Trophoblast cell (in vitro differentiated cells and primary cell): Measurements from ENCODE around the gene ITPR1.

Experiments
- DNase-seq, 2 donors: peaks; one replicate each; pipeline ENCODE4 v3.0.0-alpha.2; 2016
- H2AFZ ChIP-seq: 2 replicates; pipeline ENCODE4 v1.6.1; 2013; ENCODE audit warnings: low read length, moderate library complexity, mild to moderate bottlenecking; ENCODE audit not compliant: insufficient read depth, poor library complexity
- H2AK5ac ChIP-seq: 2 replicates; pipeline ENCODE4 v1.6.1; 2013; ENCODE audit warnings: mild to moderate bottlenecking, low read length
- H2BK120ac ChIP-seq: 2 replicates; pipeline ENCODE4 v1.6.1; 2013; ENCODE audit warnings: low read length, mild to moderate bottlenecking, moderate library complexity; ENCODE audit not compliant: insufficient read depth, poor library complexity
- H2BK12ac ChIP-seq: 2 replicates; pipeline ENCODE4 v1.6.1; 2013; ENCODE audit warnings: mild to moderate bottlenecking, low read length, moderate library complexity
- H2BK5ac ChIP-seq: 2 replicates; pipeline ENCODE4 v1.6.1; 2013; ENCODE audit warnings: low read length, low read depth, moderate library complexity, mild to moderate bottlenecking; ENCODE audit not compliant: poor library complexity
- H3K14ac ChIP-seq: 2 replicates; pipeline ENCODE4 v1.6.1; 2013; ENCODE audit warnings: mild to moderate bottlenecking, low read length
- H3K18ac ChIP-seq: 2 replicates; pipeline ENCODE4 v1.6.1; 2013; ENCODE audit warnings: mild to moderate bottlenecking, low read length
- H3K23ac ChIP-seq: 2 replicates; pipeline ENCODE4 v1.6.1; 2013; ENCODE audit warnings: low read length
- H3K27ac ChIP-seq: 2 replicates; pipeline ENCODE4 v1.5.1; 2013; ENCODE audit warnings: low read depth, mild to moderate bottlenecking, inconsistent platforms, low read length, moderate library complexity
- H3K27me3 ChIP-seq: 2 replicates; pipeline ENCODE4 v1.6.1; 2013; ENCODE audit warnings: inconsistent platforms, mild to moderate bottlenecking, low read length, moderate library complexity; ENCODE audit not compliant: insufficient read depth
- H3K36me3 ChIP-seq, 2 experiments: 1 replicate in 1 of 2; 2 replicates in 1 of 2; pipeline ENCODE4 v1.6.1; 2013; ENCODE audit warnings: low read length in 2 of 2, mild to moderate bottlenecking in 2 of 2, moderate library complexity in 1 of 2; ENCODE audit not compliant: insufficient read depth in 2 of 2, control insufficient read depth in 1 of 2
- H3K4ac ChIP-seq: 2 replicates; pipeline ENCODE4 v1.6.1; 2013; ENCODE audit warnings: low read depth, mild to moderate bottlenecking, low read length, moderate library complexity
- H3K4me1 ChIP-seq, 2 experiments: 1 replicate in 1 of 2; 2 replicates in 1 of 2; pipeline ENCODE4 v1.6.1; 2013; ENCODE audit warnings: low read length in 2 of 2, mild to moderate bottlenecking in 2 of 2, moderate library complexity in 1 of 2; ENCODE audit not compliant: insufficient read depth in 2 of 2, control insufficient read depth in 1 of 2
- H3K4me2 ChIP-seq: 2 replicates; pipeline ENCODE4 v1.6.1; 2013; ENCODE audit warnings: inconsistent platforms, mild to moderate bottlenecking, low read length, moderate library complexity
- H3K4me3 ChIP-seq: 2 replicates; pipeline ENCODE4 v1.5.1; 2013; ENCODE audit warnings: mild to moderate bottlenecking, low read depth, low read length, inconsistent platforms
- H3K79me1 ChIP-seq: one replicate; pipeline ENCODE4 v1.6.1; 2013; ENCODE audit warnings: low read length
- H3K79me2 ChIP-seq: 2 replicates; pipeline ENCODE4 v1.6.1; 2013; ENCODE audit warnings: low read length, mild to moderate bottlenecking; ENCODE audit not compliant: control insufficient read depth, insufficient read depth, poor library complexity
- H3K9ac ChIP-seq: 2 replicates; pipeline ENCODE4 v1.6.1; 2013; ENCODE audit warnings: mild to moderate bottlenecking, low read length
- H3K9me3 ChIP-seq: 2 replicates; pipeline ENCODE4 v1.6.1; 2013; ENCODE audit warnings: low read depth, mild to moderate bottlenecking, control low read depth, inconsistent platforms, low read length; ENCODE audit not compliant: insufficient read depth
- H4K12ac ChIP-seq: 2 replicates; pipeline ENCODE4 v1.6.1; 2013; ENCODE audit warnings: low read depth, mild to moderate bottlenecking, low read length, moderate library complexity
- H4K8ac ChIP-seq: 2 replicates; pipeline ENCODE4 v1.6.1; 2013; ENCODE audit warnings: low read depth, mild to moderate bottlenecking, low read length, moderate library complexity
- H4K91ac ChIP-seq: one replicate; pipeline ENCODE4 v1.6.1; 2013; ENCODE audit warnings: low read depth, mild to moderate bottlenecking, low read length, moderate library complexity
- WGBS: extraction: QIAGEN DNeasy Blood & Tissue Kit; methylation state at CpG from one replicate; pipeline ENCODE4 v1.1.7; 2013; ENCODE audit warnings: missing lambda C conversion rate; ENCODE audit not compliant: insufficient read length, insufficient coverage; ENCODE audit errors: extremely low coverage; 5-methylcytosine and 5-hydroxymethylcytosine counted together

ITPR1 gene

DNA sequence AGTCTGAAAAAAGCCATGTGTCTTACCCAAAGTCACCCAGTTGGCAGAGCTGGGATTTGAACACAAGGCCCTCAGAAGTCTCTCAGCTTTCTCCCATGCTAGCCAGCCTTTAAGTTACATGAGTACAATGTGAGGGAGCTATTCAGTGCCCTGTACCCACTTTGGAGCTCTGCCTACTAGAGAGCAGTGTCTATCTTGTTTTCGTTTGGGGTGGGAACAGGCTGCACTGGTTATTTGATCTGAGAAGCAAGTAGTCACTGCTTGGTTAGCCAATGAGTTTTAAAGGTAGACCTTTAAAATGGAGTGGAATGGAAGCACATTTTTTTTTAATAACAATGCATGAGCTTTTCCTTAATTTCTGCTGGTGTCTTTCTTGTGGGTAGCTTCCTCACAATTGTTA is 255.0 kb downstream of the ITPR1 start:
- Histone ChIP-seq H3K4ac (no peak overlapping the region), H2AFZ (no peak overlapping the region), H2BK12ac (no peak overlapping the region), H3K79me2 (no peaks in the 10 kb centered on the region), H3K9ac (no peak overlapping the region), H2BK5ac (no peak overlapping the region), H3K9me3 (no peaks in the 10 kb centered on the region), H3K27me3 (no peaks in the 10 kb centered on the region), H3K36me3 (no peaks in the 10 kb centered on the region), H3K14ac (no peak overlapping the region), H3K79me1 (peaks cover 2% of the 10 kb centered on the region), H3K4me1 (peaks cover 5% of the 10 kb centered on the region in 2 experiments), H3K27ac (no peak overlapping the region), H3K18ac (no peak overlapping the region), H4K8ac (no peak overlapping the region), H4K91ac (no peak overlapping the region), H2BK120ac (no peak overlapping the region), H3K4me2 (no peak overlapping the region), H3K23ac (no peak overlapping the region), H3K4me3 (no peak overlapping the region), H2AK5ac (no peak overlapping the region), H4K12ac (no peak overlapping the region)
- no peak for DNase-seq
- WGBS, result no CpG with 5 or more reads among the region's 1 CpG

DNA sequence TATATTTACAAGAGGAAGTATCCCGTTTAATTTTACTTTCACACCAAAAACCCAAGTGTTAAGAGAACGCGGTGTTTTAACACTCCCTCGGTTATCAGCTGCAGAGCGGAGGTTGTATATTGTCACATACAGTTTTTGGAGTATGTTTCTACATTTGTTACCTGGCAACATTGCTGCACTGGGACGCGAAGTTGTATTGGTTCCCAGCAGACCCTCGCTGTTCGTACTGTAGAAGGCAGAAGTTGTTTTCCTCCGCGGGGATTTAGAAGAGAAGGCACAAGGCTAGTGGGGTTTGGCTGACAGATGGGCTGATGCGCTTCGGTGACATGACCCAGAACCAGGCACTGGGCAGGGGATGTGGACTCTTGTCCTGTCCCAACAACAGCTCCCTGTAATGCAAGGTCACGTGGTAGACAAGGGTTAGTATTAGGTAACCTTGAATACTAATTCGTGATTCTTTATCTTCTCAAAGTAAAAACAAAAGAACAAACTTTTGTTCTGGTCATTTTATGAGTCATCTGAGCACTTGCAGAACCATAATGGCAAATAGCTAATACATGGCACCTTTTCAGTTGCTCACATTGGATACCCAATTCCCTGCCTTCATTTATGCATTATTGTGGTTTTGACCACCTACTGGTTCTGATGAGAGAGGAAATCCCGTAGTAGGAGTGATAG is 255.7 kb downstream of the ITPR1 start:
- no CpG with 5 or more reads among the region's 16 CpGs for WGBS
- peak overlapping the region; percentile 4 for H2BK12ac ChIP-seq
- H3K23ac ChIP-seq, result no peak overlapping the region
- no peak overlapping the region for H4K91ac ChIP-seq
- no peak overlapping the region for H3K4ac ChIP-seq
- H4K12ac ChIP-seq, result no peak overlapping the region
- H3K27me3 ChIP-seq, result no peaks in the 10 kb centered on the region
- H3K4me3 ChIP-seq, result no peak overlapping the region
- no peak overlapping the region for H3K27ac ChIP-seq
- no peak overlapping the region for H2AFZ ChIP-seq
- no peak overlapping the region for H3K4me2 ChIP-seq
- no peaks in the 10 kb centered on the region for H3K36me3 ChIP-seq
- no peak for DNase-seq
- H3K9ac ChIP-seq, result no peak overlapping the region
- no peak overlapping the region for H4K8ac ChIP-seq
- H3K79me2 ChIP-seq, result no peaks in the 10 kb centered on the region
- no peak overlapping the region for H2AK5ac ChIP-seq
- H3K4me1 ChIP-seq, result peaks cover 5% of the 10 kb centered on the region in 2 experiments
- peaks cover 2% of the 10 kb centered on the region for H3K79me1 ChIP-seq
- no peaks in the 10 kb centered on the region for H3K9me3 ChIP-seq
- H2BK120ac ChIP-seq, result no peak overlapping the region
- no peak overlapping the region for H2BK5ac ChIP-seq
- no peak overlapping the region for H3K14ac ChIP-seq
- no peak overlapping the region for H3K18ac ChIP-seq

DNA sequence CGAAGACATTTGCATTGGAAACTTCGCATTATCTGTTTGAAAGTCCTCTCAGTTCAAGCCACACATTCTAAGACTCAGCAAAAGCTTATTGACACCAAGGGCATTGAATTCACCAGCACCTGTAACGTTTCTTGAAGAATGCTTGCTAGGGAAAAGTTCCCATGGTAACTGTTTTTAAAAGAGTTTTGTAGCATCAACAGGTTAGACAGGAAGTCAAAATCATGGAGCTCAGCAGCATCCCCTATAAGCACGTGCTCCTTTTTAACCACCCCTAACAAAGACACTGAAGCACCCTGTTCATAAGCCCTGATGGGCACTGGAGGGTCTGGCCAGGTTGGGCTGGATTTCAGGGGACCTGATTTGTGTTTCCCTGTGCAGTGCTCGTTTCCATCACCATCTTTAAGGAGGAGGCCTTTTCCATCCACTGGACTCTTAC is 256.4 kb downstream of the ITPR1 start:
- no CpG with 5 or more reads among the region's 5 CpGs for WGBS
- H3K27ac ChIP-seq, result no peak overlapping the region
- H2BK12ac ChIP-seq, result no peak overlapping the region

DNA sequence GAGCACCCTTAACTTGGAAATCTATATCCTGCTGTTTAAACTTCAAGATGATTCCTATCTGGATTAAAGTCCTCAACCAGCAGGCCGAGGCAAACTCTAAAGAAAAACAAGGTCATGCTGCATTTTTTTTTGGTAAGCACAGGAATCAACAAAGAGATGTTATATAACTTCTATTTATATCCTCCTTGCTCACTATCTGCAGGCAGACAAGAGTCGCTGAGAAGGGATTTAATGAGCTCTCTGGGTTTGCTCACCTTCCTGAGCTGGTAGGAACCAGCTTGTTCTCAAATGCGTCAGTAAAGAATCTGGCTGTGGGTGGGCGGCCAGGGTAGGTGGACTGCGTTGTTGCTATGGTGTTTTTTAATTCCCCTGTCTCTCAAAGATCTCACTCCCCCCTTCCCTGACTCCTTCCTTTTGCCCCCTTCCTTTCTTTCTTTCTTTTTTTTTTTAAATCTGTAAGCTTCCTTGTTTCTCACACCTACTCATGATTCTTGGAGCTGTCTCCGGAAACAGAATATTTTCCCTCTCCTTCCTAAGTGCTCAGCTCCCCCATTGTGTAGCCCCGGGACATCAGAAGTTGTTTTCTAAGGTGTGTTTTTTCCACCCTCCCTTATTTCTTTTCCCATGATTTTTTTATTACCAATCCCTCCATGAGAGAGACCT is 257.3 kb downstream of the ITPR1 start:
- no peak overlapping the region for H3K18ac ChIP-seq
- no peak overlapping the region for H2BK120ac ChIP-seq
- no peak overlapping the region for H4K12ac ChIP-seq
- H4K8ac ChIP-seq, result no peak overlapping the region
- H3K79me2 ChIP-seq, result no peaks in the 10 kb centered on the region
- no peaks in the 10 kb centered on the region for H3K27me3 ChIP-seq
- H3K9me3 ChIP-seq, result no peaks in the 10 kb centered on the region
- H3K36me3 ChIP-seq, result no peaks in the 10 kb centered on the region
- H3K4me1 ChIP-seq, result peaks cover 3 to 5% of the 10 kb centered on the region in 2 experiments
- no peak overlapping the region for H2BK12ac ChIP-seq
- H2AFZ ChIP-seq, result no peak overlapping the region
- no peak overlapping the region for H2AK5ac ChIP-seq
- no peak for DNase-seq
- no peak overlapping the region for H3K27ac ChIP-seq
- H3K9ac ChIP-seq, result no peak overlapping the region
- no CpG with 5 or more reads among the region's 7 CpGs for WGBS
- H2BK5ac ChIP-seq, result no peak overlapping the region
- no peak overlapping the region for H3K4ac ChIP-seq
- H3K4me2 ChIP-seq, result no peak overlapping the region
- no peak overlapping the region for H3K23ac ChIP-seq
- H3K14ac ChIP-seq, result no peak overlapping the region
- H4K91ac ChIP-seq, result no peak overlapping the region
- H3K79me1 ChIP-seq, result peaks cover 2% of the 10 kb centered on the region
- H3K4me3 ChIP-seq, result no peak overlapping the region

More for the DNA sequence above, 256.4 kb downstream of the ITPR1 start:
- Histone ChIP-seq H4K8ac (no peak overlapping the region), H3K9ac (no peak overlapping the region), H3K36me3 (no peaks in the 10 kb centered on the region), H3K4ac (no peak overlapping the region), H3K4me2 (no peak overlapping the region), H3K14ac (no peak overlapping the region), H3K4me3 (no peak overlapping the region), H4K12ac (no peak overlapping the region), H2AK5ac (no peak overlapping the region), H2BK120ac (no peak overlapping the region), H3K27me3 (no peaks in the 10 kb centered on the region), H3K23ac (no peak overlapping the region), H3K9me3 (no peaks in the 10 kb centered on the region), H3K4me1 (peaks cover 5% of the 10 kb centered on the region in 2 experiments), H4K91ac (no peak overlapping the region), H2BK5ac (no peak overlapping the region), H2AFZ (no peak overlapping the region), H3K18ac (no peak overlapping the region), H3K79me1 (peaks cover 2% of the 10 kb centered on the region), H3K79me2 (no peaks in the 10 kb centered on the region)
- DNase-seq, result no peak
